ENCODE data around the gene RPS14.

The RPS14 gene

DNA sequence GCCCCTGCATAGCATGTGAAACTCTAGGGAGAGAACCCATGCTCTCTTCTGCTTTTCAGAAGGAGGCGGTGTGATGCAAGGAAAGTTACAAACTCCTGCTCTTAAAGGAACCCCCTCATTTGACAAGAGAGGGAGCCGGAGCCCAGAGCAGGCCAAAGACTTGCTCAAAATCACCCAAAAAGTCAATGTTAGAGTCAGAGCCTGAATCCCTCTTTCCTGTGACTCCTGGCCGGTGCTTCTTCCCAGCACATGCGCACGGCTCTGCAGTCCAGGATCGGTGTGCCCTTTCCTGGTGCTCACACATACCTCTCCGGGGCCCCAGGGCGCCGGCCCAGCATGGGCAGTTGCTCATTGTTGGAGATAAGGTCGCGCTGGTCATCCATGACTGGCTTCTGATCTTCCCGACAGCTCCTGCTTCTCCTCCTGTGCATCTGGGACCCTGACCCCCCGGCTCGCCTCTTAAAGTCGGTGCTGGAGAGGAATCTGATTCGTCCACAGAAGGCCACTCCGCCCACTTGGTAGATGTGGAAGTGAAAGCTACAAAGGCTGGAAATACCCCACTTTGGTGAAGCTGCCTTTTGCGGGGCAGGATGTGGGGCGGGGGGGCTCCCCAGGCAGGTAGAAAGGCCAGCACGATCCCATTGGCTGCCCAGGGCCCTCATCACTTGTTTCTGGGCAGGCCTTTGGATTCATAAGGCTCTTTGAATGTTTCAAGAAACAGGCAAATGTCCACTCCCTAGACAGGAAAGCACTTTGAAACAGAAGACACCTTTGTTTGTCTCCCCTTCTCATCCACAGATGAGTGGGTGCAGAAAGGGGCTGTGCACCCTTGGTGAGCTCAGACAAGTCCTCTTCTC lies 37.0 kb downstream of the RPS14 start, which contains the start of gene CD74:
Gene CD74, minus strand, starts transcription at position 592 of the 857 bp plus-strand sequence. Its CDS starts 161 bp downstream, at position 431.
- DNase-seq, result no peak

DNA sequence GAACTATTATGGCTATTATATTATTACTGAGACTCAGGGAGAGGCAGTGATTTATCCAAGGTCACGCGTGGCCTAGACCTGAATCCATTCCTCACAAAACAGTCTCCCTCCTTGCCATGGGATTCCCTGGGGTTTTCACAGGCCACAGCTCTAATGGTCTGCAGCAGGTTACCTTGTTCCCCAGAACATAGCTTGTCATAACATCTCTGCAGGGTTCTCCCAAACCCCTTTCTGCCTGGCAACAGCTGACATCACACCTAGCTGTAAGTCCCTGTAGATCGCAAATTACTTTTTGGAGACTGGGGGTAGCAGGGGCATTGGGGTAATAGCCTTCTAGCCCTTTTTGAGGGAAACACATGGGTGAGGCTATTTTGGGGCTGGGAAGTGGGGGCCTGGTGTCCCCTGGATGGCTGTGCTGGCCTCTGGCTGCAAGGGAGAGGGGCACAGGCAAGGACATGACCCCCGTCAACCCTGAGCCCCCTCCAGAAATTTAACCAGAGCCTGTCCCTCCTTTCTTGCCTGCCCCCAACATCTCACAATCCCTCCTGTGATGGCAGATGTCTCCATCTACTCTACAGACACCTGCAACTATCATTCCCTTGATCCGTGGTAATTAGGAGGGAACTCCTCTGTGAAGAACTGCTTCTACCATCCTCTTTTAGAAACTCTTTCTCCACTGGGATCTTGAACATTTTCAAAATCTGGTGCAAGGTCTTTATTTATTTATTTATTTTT lies 38.1 kb downstream of the RPS14 start:
- no peak for DNase-seq

DNA sequence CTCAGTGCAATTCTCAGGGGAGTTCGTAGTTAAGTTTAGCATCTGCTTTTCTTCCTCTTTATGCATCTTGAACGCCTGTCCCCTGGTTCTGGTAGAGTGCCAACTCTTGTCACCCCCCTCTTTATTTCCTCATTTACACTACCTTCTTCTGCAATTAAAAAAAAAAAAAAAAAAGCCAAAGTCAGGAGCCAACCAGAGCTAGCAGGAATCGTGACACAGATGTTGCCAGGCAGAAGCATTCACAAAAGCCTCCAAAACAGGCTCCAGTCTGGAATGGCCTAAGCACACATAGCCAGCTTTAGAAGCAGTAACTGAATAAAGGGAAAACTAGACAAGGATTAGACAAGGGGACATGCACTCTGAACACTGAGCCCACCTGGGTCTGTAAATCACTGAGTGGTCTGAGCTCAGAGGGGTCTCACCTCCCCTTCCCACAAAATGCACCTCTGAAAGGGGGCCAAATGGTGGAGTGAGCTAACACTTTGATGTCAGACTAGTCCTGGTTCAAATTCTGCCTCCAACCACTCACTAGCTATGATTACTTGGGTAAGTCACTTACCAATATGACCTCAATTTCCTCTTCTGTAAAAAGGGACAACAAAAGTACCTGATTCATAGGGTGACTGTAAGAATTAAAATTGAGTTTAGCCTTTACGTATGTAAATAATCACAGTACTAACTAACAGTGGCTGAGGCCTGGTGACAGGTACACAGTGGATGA lies 38.9 kb downstream of the RPS14 start:
- DNase-seq, result peak; percentile 26

DNA sequence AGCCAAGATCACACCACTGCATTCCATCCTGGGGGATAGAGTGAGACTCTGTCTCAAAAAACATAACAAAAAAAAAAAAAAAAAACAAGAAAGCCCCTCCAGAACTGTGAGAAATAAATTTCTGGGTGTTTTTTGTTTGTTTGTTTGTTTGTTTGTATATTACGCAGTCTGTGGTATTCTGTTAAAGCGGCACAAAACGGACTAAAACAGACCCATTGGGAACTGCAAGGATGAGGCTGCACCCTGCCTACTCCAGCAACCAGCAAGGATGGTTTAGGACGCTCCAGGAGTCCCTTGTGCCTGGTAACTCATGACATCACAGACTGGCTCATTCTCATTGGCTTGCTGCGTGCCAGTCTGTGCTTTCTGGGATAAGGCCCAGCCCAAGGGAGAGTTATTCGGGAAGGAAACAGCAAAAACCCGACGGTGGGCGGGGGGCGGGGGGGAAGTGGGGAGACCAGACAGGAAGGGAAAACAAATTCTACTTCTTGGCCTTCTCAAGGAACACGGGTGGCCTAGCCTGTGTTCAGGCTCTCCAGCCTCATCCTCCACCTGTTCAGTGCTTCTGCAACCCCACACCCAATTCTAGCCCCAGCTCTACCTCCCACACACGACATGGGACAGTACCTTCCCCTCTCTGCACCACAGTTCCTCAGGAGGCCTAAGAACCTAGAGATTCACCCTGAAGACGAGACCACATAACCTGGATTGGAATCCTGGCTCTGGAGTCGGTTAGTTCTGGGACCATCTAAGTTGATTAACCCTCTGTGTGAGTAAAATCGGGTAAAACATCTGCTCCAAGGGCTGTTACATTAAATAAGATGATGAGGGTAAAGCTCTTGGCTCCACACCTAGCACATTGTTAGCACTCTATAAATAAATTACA lies 39.7 kb downstream of the RPS14 start:
- DNase-seq, result peak; percentile 27

DNA sequence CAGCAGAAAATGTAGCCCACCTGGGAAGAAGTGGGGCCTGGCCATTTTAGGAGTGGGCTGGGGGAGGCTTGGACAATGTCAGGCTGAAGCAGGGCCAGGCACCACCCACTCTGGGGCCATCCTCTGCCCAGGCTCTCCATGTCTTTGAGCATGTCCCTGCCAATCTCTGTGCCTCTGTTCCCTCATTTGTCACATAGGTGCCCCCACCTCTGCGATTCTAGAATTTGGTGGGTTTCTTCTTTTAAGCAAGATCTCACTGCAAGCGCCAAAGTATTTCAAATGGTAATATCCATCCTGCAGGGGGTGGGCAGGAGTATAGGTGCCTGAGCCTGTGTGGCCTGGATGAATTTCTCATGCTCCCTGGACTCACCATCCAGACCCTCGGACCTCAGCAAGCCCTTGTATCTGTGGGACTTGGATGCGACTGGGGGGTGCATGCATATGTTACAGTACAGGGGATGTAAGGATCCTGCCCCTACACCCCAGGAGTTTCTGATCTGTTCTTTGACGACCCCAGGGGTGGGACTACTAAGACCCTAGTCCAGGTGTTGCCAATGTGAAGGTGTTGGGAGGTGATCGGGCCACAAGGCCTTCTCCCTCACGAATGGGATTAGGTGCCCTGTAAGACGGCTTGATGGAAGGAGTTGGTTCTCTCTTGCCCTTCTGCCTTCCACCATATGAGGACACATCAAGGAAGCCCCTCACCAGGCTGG lies 41.2 kb downstream of the RPS14 start:
- no peak for DNase-seq

DNA sequence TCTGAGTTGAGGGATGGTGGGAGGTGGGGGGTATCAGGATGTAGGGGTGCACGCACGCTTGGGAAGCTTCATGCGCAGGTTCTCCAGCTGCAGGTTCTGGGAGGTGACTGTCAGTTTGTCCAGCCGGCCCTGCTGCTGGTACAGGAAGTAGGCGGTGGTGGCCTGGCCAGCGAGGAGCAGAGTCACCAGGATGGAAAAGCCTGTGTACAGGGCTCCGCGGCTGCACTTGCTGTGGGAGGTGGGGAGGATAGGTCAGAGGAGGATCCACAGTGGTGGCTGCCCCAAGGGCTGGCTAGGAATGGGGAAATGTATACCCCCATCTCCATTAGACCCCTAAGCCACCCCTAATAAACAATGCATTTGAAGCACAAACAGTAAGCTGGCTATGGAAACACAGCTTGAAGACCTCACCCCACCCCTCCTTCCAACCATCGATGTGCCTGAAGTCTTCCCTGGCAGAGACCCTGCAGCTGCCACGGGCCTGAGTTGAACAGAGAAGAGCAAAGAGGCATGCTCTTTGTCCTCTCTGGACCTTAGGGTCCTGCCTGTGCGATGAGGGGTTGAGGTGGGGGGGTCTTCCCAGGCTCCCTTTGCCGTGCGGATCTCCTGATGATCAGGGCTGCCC lies 42.3 kb downstream of the RPS14 start:
- no peak for DNase-seq

DNA sequence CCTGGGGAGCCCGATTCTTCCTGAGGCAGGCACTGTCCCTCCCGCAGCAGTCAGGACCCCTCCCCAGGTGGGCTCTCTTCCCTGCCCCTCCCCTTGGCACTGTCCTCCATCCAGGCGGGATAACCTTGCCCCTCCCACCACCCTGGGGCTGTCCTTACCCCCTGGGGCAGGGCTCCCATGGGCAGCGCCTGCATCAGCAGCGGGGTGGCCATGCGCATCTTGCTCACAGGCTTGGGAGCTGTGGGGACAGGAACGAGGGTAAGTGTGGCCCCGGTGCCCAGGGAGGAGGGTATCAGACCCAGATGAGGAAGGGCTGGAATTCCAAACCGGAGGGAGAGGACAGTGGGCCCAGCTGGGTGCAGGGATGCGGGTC lies 42.8 kb downstream of the RPS14 start:
- DNase-seq, result no peak

DNA sequence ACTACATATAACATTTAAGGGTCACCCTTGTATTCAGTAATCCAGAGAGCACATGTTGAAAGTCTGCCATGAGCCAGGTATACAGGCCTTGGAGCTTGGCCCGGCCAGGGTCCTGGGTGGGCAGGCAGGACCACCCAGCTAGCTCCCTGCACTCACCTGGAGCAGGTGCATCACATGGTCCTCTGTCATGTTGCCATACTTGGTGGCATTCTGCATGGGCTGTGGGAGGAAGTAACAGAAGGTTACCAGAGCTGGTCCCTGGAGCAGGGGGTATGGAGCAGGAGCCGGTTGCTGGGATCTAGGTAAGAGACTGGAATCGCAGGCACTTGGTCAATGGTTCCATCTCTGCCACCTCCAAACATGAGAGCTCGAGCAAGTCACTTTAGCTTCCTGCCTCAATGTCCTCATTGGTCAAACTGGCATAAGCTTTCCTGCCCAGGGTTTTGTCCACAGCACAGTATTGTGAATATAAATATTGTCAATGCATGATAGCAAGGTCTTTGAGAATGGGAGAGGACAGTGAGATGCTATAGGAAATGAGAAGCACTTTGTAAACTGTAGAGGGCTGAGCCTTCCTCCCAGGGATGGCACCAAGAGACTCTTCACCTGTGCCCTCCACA lies 43.3 kb downstream of the RPS14 start:
- DNase-seq, result no peak

DNA sequence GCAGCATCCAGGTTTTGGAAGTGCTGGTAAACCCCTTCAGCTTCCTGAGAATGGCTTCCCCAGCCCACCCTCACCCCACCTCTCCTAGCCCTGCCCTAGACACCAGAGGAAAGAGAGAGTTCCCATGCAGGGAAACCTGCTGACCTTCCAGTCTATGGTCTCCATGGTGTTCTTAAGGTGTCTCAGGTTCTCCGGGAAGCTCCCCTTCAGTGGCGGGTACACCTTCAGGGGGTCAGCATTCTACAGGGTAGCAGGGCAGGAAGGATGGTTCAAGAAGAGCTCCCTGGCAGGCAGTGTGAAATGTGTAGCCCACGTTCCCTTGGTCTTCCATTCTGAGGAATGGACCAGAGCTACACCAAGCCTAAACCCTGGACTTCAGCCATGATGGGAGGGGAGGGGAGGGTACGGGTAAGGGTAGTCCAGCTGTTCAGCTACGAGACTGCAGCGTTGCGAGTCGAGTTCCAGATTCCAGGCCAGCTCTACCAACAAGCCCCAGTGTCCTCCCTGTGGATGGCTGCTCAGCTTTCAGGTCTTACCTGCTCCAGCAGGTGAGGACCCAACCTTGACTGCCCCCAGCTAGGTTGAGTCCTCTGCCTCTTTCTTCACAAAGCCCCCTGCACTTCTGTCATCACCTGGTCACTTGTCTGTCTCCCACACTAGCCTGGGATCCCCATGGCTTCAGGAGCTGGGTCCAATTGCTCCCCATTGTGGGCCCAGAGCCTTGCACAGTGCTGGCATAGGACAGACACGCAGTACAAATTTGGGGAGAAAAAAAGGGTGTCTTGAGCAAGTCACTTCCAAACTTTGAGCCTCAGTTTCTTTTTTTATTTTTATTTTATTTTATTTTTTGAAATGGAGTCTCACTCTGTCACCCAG lies 44.4 kb downstream of the RPS14 start:
- DNase-seq, result no peak

DNA sequence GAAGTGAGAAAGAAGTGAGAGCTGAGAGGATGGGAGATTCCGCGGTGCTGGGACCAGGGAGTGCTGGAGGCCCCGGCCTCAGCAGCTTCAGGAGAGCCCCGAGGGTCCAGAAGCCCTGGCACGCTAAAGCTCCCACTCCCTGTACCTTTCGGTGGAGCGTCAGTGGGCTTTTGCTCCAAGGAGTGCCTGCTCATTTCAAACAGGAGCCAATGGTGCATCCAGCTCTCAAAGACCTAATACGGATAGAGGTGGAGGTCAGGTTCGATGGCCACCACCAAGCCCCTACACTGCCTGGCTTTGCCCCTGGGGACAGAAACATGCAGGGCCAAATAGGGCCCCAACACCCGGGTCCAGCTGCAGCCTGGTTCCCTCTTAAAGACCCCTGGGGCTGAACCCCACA lies 45.0 kb downstream of the RPS14 start:
- no peak for DNase-seq

DNA sequence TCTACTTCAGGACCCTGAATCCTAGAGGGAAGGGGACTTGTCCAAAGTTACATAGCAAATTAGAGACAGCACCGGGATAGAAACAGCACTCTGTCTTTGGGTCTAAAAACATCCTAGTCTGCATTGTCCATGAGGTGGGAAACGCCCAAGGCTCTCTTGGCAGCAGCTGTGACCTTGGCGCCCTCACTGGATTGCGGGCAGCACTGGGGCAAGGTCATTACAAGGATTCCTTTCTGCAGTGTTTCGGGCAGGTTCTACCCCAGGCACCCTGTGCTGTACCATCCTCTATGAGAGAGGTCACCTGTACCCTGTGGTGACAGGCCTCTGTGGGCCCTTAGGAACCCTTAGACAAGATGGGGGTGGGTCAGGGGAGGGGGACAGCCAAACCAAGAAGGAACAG lies 45.4 kb downstream of the RPS14 start:
- DNase-seq, result no peak

DNA sequence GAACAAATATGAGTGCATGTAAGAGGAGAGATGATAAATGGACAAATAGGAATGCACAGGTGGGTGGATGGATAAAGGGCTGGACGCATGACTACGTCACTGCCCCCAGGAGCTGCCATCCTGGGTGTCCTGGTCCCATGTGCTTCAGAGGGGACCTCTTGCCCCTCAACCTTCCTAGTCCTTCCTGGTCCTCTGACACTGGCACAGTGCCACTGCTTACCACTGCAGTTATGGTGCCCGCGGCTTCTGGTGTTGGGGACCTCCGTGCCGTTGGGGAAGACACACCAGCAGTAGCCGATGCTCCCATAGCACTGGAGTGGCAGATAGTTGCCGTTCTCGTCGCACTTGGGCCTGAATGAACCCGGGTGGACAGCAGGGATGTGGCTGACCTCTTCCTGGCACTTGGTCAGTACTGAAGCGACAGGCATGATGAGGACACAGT lies 46.6 kb downstream of the RPS14 start:
- DNase-seq, result no peak

DNA sequence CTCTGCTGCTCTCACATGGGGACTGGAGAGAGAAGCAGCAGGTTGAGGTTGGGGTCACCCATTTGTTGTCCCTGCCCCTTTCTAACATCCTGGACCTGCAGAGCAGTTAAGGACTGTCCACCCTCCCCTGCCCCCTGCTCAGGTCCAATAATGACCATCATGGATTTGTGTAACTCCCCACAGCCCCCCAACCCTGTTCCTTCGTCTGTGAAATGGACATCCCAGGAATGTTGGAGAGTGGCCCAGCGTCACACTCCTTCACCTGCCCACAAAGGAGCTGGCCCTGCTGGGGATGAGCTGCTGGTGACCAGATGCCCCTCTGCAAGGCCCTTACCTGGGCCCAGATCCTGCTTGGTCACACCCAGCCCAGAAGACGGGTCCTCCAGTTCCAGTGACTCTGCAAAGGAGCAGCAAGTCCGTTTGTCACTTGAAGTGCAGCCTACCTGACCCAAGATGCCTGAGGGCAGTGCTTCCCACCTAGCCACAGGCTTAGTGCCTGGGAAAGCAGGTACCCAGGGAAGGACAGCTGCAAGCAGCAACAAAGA lies 47.2 kb downstream of the RPS14 start:
- no peak for DNase-seq

DNA sequence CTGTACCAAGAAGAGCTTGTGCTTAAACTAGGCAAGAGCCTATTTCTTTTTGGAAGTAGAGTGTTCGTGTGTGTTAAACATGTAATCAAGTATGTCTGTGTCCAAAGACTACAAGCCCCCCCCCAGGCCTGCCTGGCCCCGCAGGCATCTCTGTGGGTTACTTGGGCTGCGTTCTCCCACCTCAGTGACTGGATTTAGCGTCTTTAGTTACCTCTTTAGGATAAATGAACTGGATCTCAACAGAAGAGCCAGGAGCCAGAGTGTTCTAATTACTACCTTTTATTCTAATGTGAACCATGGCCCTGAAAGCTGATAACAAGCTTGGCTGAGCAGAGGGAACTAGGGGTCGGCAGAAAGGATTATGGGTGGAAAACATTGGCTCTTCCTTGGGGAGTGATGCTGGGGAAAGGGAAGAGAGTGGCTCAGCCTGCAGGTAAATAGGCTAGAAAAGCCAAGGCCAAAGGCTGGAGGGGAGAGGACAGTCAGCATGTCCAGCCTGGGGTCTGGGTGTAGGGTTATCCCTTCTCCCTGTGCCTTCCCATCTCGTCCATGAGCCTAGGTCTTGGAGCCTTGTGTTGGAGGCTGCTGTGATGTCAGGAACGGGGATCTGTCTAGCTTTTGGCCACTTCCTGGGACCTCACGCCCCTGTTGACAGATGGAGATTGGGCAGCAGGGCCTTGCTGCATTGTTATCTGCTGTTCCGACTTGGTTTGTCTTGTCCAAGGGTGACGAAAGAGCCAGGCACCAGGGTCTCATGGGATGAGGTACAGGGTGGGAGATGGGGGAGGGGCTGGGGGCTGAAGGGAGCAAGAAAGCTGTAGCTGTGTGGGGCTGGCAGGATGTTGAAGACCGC lies 47.9 kb downstream of the RPS14 start:
- no peak for DNase-seq

DNA sequence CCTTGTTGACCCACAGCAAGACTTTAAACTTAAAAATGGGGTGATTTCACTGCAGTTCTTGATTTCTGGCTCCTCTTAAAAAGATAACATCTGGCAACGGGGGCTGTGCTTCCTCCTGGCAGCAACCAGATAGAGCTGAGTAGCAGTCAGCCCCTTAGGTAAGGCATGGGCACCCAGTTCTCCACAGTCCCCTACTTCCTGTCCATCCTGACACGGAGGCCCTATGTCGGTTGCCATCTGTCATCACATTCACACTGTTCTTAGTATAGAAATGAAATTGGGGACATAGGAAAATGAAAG lies 48.5 kb downstream of the RPS14 start:
- DNase-seq, result no peak

DNA sequence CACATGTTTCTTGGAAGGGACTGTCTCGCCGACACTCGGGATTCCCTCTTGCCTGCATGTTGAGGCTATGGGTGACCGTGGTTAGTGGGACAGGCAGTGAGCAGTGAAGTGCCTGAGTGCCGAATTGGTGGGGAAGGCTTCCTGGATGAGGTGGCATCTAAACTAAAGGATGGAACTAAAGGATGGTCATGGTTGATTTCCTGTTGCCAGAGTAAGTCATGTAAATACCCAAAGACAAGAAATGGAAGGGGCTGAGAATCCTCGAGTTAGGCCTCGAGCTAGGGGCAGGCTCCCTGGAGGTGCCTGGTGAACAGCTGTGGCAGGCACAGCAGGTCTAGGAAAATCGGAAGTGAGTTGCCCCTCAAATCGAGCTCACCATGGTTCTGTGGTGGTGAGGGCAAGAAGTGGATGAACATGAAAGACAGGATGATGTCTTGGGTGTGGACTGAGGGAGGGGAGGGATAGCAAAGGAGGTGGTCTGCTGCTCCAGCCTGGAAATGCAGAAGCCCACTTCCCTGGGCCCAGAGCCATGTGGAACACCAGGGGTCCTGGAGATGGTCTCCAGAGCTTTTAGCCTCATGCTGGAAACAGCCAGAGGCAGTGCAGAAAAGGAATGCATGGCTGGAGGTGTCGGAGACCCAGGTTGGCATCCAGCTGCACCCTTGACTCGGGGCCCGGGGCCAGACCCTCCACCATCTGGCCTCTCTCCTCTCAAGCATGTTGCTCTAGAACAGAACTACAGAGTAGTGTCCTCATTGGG lies 49.0 kb downstream of the RPS14 start:
- DNase-seq, result no peak

DNA sequence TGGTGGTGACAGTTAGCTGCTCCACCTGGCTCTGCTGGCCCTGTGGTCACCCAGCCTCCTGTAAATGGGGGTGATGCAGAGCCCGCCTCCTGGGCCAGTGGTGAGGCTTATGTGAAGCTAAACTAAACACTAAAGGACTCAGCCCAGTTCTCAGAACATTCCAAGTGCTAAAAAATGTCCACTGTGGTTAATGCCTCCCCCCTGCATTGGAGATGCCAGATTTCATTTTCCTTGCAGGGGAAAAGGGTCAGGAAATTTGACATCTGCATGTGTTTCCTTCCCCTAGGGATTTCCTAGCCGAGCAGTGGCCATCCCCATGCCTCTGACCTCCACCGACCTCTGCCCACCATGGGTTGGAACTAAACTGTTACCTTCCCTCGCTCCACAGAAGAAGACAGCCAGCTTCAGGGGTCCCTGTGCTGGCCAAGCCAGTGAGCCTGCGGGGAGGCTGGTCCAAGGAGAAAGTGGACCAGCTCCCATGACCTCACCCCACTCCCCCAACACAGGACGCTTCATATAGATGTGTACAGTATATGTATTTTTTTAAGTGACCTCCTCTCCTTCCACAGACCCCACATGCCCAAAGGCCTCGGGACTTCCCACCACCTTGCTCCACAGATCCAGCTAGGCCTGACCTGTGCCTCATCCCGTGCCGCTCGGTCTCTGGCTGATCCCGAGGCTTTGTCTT lies 49.9 kb downstream of the RPS14 start:
- DNase-seq, result no peak

Data from NCI-H1105 (cell line).